ENCODE data around the gene TAS2R8.

GRCh38 chr12:10811883-10812536, 4.9 kb upstream of the TAS2R8 start:
- TF ChIP-seq CTCF (IDR thresholded peaks at IDR 0.05): no peak
- TF ChIP-seq POLR2A (IDR thresholded peaks at IDR 0.05): no peak

Data from right lobe of liver (tissue), 4 donors.